SK-N-SH (cell line): ENCODE data around the gene NCOA5. TPM values are rescaled to one million over a fixed set of nuclear protein-coding genes. Genes with fewer than 3 reads are reported as not detected.

Experiments
- CTCF ChIA-PET: fragments of 300-600, 350-600 bp; formaldehyde crosslinking; extraction: SDS; loops from one replicate; lab custom pipeline; 2021; lab: Yijun Ruan, JAX
- POLR2A ChIA-PET: fragments of 350-600 bp; sonication (Branson Sonifier 250); formaldehyde crosslinking; extraction: SDS; loops from one replicate; lab custom pipeline; 2020; ENCODE audit warnings: antibody characterized with exemption, inconsistent platforms; lab: Yijun Ruan, JAX
- DNase-seq: peaks from one replicate; pipeline ENCODE4 v3.0.0; 2012
- H2AFZ ChIP-seq: fragments of 200-600 bp; sonication (generic); 2 replicates; pipeline ENCODE4 v1.8.1; 2016; ENCODE audit warnings: antibody characterized with exemption, mild to moderate bottlenecking, low read depth
- H3F3A ChIP-seq: fragments of 200-600 bp; sonication (generic); replicated peaks from 2 replicates; pipeline ENCODE3; 2016; ENCODE audit warnings: antibody characterized with exemption, mild to moderate bottlenecking; ENCODE audit not compliant: insufficient read depth
- H3K27ac ChIP-seq, 2 experiments: fragments of 200-500 bp in 1 of 2; fragments of 200-600 bp in 1 of 2; sonication (Bioruptor generic) in 1 of 2; sonication (generic), shearing (Covaris generic) in 1 of 2; 2 replicates each; pipeline versions ENCODE4 v1.5.1 to v1.6.1; 2014 to 2016; ENCODE audit warnings: low read depth in 2 of 2, inconsistent platforms in 1 of 2, low read length in 1 of 2, mild to moderate bottlenecking in 1 of 2, mixed read lengths in 1 of 2
- H3K27me3 ChIP-seq: fragments of 200-600 bp; sonication (generic), shearing (Covaris generic); 2 replicates; pipeline ENCODE4 v1.6.1; 2016; ENCODE audit warnings: mixed run types; ENCODE audit not compliant: insufficient read depth
- H3K36me3 ChIP-seq, 2 experiments: fragments of 200-500 bp in 1 of 2; fragments of 200-600 bp in 1 of 2; sonication (Bioruptor generic) in 1 of 2; sonication (generic) in 1 of 2; replicated peaks in 1 of 2; 2 replicates each; pipeline versions ENCODE3 to v1.5.1; 2014 to 2016; ENCODE audit warnings: low read length in 1 of 2, mild to moderate bottlenecking in 1 of 2; ENCODE audit not compliant: insufficient read depth in 2 of 2, control insufficient read depth in 1 of 2
- H3K4me1 ChIP-seq, 2 experiments: fragments of 200-500 bp in 1 of 2; fragments of 200-600 bp in 1 of 2; sonication (Bioruptor generic) in 1 of 2; sonication (generic), shearing (Covaris generic) in 1 of 2; 2 replicates each; pipeline versions ENCODE4 v1.5.1 to v1.6.1; 2014 to 2016; ENCODE audit warnings: low read depth in 1 of 2, low read length in 1 of 2, mixed run types in 1 of 2; ENCODE audit not compliant: insufficient read depth in 2 of 2, control insufficient read depth in 1 of 2
- H3K4me2 ChIP-seq: fragments of 200-600 bp; sonication (generic), shearing (Covaris generic); 2 replicates; pipeline ENCODE4 v1.6.1; 2017; ENCODE audit warnings: mixed run types
- H3K4me3 ChIP-seq, 2 experiments: fragments of 200-500 bp in 1 of 2; fragments of 200-600 bp in 1 of 2; sonication (Bioruptor generic) in 1 of 2; sonication (generic), shearing (Covaris generic) in 1 of 2; 2 replicates each; pipeline versions ENCODE4 v1.5.1 to v1.8.1; 2014 to 2016; ENCODE audit warnings: low read depth in 2 of 2, inconsistent platforms in 1 of 2, low read length in 1 of 2, mild to moderate bottlenecking in 1 of 2, mixed read lengths in 1 of 2, moderate library complexity in 1 of 2
- H3K79me2 ChIP-seq: fragments of 200-600 bp; sonication (generic); 2 replicates; pipeline ENCODE4 v1.8.1; 2017; ENCODE audit warnings: mild to moderate bottlenecking; ENCODE audit not compliant: insufficient read depth
- H3K9ac ChIP-seq: fragments of 200-600 bp; sonication (generic); 2 replicates; pipeline ENCODE4 v1.6.1; 2017; ENCODE audit warnings: mixed run types
- H3K9me2 ChIP-seq: fragments of 200-600 bp; sonication (generic); 2 replicates; pipeline ENCODE4 v1.6.1; 2017; ENCODE audit warnings: mixed run types
- H3K9me3 ChIP-seq: fragments of 200-600 bp; sonication (generic); 2 replicates; pipeline ENCODE4 v1.6.1; 2017; ENCODE audit warnings: mixed run types, mild to moderate bottlenecking, moderate library complexity
- H4K20me1 ChIP-seq: fragments of 200-600 bp; sonication (generic); 2 replicates; pipeline ENCODE4 v1.6.1; 2017; ENCODE audit warnings: mild to moderate bottlenecking, mixed run types; ENCODE audit not compliant: insufficient read depth
- CHD2 ChIP-seq: fragments of 150-350 bp; IDR thresholded peaks from 2 replicates; pipeline ENCODE4 v1.6.1; 2018; ENCODE audit warnings: low read length; ENCODE audit not compliant: partially characterized antibody
- EP300 ChIP-seq, 2 experiments: IDR thresholded peaks; 2 replicates each; pipeline versions ENCODE4 v1.4.0 to v1.6.1; 2012; ENCODE audit warnings: borderline replicate concordance in 1 of 2, low read depth in 1 of 2, low read length in 1 of 2
- FOXJ3 ChIP-seq: sonication (generic); formaldehyde crosslinking; IDR thresholded peaks from 2 replicates; pipeline ENCODE4 v1.5.1; 2020; ENCODE audit warnings: mild to moderate bottlenecking, missing genetic modification reagents
- GATA2 ChIP-seq: sonication (generic); formaldehyde crosslinking; IDR thresholded peaks from 2 replicates; pipeline ENCODE4 v1.5.0; 2020; ENCODE audit warnings: mild to moderate bottlenecking, missing genetic modification reagents
- IRF3 ChIP-seq: fragments of 150-350 bp; IDR thresholded peaks from 2 replicates; pipeline ENCODE4 v1.6.1; 2016; ENCODE audit warnings: mild to moderate bottlenecking, low read depth, low read length
- JUND ChIP-seq: IDR thresholded peaks from 2 replicates; pipeline ENCODE4 v1.4.0; 2012
- MEF2A ChIP-seq: IDR thresholded peaks from 2 replicates; pipeline ENCODE4 v1.4.0; 2012; ENCODE audit warnings: low read depth, borderline replicate concordance
- RAD21 ChIP-seq: IDR thresholded peaks from 2 replicates; pipeline ENCODE4 v1.6.1; 2012; ENCODE audit warnings: mild to moderate bottlenecking, low read length
- RCOR1 ChIP-seq: fragments of 150-350 bp; IDR thresholded peaks from 2 replicates; pipeline ENCODE4 v1.6.1; 2017; ENCODE audit warnings: antibody characterized with exemption, low read length
- REST ChIP-seq: IDR thresholded peaks from 2 replicates; pipeline ENCODE4 v1.6.1; 2012; ENCODE audit warnings: mild to moderate bottlenecking, low read depth, low read length, moderate library complexity
- RXRA ChIP-seq: IDR thresholded peaks from 2 replicates; pipeline ENCODE4 v1.4.0; 2012; ENCODE audit warnings: low read depth, mild to moderate bottlenecking, borderline replicate concordance
- SIN3A ChIP-seq: IDR thresholded peaks from 2 replicates; pipeline ENCODE4 v1.6.1; 2012; ENCODE audit warnings: low read depth, mild to moderate bottlenecking, low read length, moderate library complexity, borderline replicate concordance
- TAF1 ChIP-seq: IDR thresholded peaks from 2 replicates; pipeline ENCODE4 v1.6.1; 2012; ENCODE audit warnings: low read depth, mild to moderate bottlenecking, low read length, moderate library complexity, borderline replicate concordance
- TCF12 ChIP-seq: IDR thresholded peaks from 2 replicates; pipeline ENCODE4 v1.4.0; 2012
- USF1 ChIP-seq: IDR thresholded peaks from 2 replicates; pipeline ENCODE4 v1.4.0; 2012; ENCODE audit warnings: low read depth, borderline replicate concordance
- USF2 ChIP-seq: fragments of 150-350 bp; IDR thresholded peaks from 2 replicates; pipeline ENCODE4 v1.6.1; 2017; ENCODE audit warnings: antibody characterized with exemption, low read length, low read depth, borderline replicate concordance
- YY1 ChIP-seq: IDR thresholded peaks from 2 replicates; pipeline ENCODE4 v1.4.0; 2012; ENCODE audit warnings: low read depth, mild to moderate bottlenecking
- ZBTB33 ChIP-seq: IDR thresholded peaks from 2 replicates; pipeline ENCODE4 v1.4.0; 2012; ENCODE audit warnings: low read depth, borderline replicate concordance
- WGBS: methylation state at CpG from one replicate; pipeline ENCODE4 v1.1.6; 2017; ENCODE audit warnings: low lambda C conversion rate; 5-methylcytosine and 5-hydroxymethylcytosine counted together
- polyA plus RNA-seq, 3 experiments: library from polyadenylated mRNA; depleted of rRNA; stranded (reverse); fragments of >200 nt; gene quantifications; 2 replicates each; pipeline ENCODE4 v1.2.3, GENCODE V29; 2012

The NCOA5 gene
- polyA plus RNA-seq, 1 of the 3 experiments (the other 2 are of a cell fraction) = 20.4 TPM

- TF ChIP-seq USF1 (no peak), RAD21 (peak; percentile 39), YY1 (peak; percentile 93), MEF2A (no peak), JUND (no peak), RXRA (no peak), SIN3A (peak; percentile 69; the same call in 1 of the 2 replicates), USF2 (no peak), ZBTB33 (no peak), TAF1 (peak; percentile 92)
- TF ChIP-seq, all 33 proteins: peak for 15
Observed at GRCh38 chr20:46089417-46090388, at the start of gene NCOA5 (continued).

- Histone ChIP-seq H2AFZ (no peak overlapping the region), H3K4me3 (no peak overlapping the region), H3K27ac (peak overlapping the region in 1 of 2 experiments; percentile 99; a peak in 2 of 4 replicates), H3K27me3 (peaks cover 31% of the 10 kb centered on the region; the same call in 1 of the 2 replicates), H3K9ac (no peak overlapping the region), H3K9me3 (no peaks in the 10 kb centered on the region), H3K4me1 (peaks cover 0 to 72% of the 10 kb centered on the region in 2 experiments; a peak in 2 of 4 replicates), H4K20me1 (no peaks in the 10 kb centered on the region), H3K36me3 (no peaks in the 10 kb centered on the region), H3K4me2 (no peak overlapping the region), H3F3A (no peaks in the 10 kb centered on the region), H3K9me2 (no peaks in the 10 kb centered on the region), H3K79me2 (no peaks in the 10 kb centered on the region)
- CTCF ChIA-PET = interaction anchor here (1.1 to 4.2 kb wide), 7 partner anchors 11 to 217 kb away, joined by 3 to 35 read pairs (median 5); no protein-coding TSS in a partner anchor
- peak; percentile 94 for TF ChIP-seq FOXJ3 (CRISPR knock-in tag)
- TF ChIP-seq EP300 (IDR thresholded peaks at IDR 0.05; ENCODE audit: borderline replicate concordance in 1 of 2, low read depth in 1 of 2, low read length in 1 of 2) = peak in 1 of 2 experiments; percentile 95; a peak in 2 of 4 replicates
- no peak for TF ChIP-seq IRF3
- TF ChIP-seq REST = no peak
- TF ChIP-seq RCOR1 = peak; percentile 84
- no peak for TF ChIP-seq SIN3A
- TF ChIP-seq CHD2 = peak; percentile 84
- no peak for TF ChIP-seq JUND
- peak; percentile 20; the same call in 1 of the 2 replicates for TF ChIP-seq TCF12
- peak; percentile 95 for TF ChIP-seq GATA2 (CRISPR knock-in tag)
- WGBS = 7% methylated on average over 5 of the region's 8 CpGs
- POLR2A ChIA-PET = interaction anchor here (1.3 kb wide), 1 partner anchor 18 kb away, joined by 3 read pairs; no protein-coding TSS in a partner anchor
- peak; percentile 85 for DNase-seq
Observed at GRCh38 chr20:46139266-46139889, 49.6 kb upstream of the NCOA5 start.
